Stimulated activated CD4-positive, alpha-beta T cell treated with anti-CD3 and anti-CD28 coated beads, TNF-alpha, amount 100 ng/mL, for 24 hours (primary cell): ENCODE data around the gene PARD3B.

ENCODE experiments used
- DNase-seq, 3 experiments: peaks; one replicate each; pipeline ENCODE4 v3.0.0-alpha.2; 2020; ENCODE audit warnings: low read depth in 3 of 3

The PARD3B gene

DNA sequence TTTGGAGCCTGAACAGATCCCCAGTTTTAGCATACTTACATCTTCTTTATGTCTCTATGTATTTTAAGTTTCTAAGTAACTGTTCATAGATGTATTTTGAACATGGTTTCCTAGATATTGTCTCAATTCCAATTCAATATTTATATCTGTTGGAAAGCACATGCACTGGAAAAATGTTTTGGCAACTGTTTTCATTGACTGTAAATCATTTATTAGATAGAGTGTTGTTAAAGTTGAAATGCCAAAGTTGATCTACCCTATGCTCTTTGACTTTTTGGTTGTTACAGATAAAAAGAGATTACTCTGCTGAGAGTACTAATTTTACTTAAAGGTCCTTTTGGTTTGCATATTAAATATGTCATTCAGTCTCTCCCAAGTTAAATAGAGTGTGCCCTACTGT lies 792.0 kb downstream of the PARD3B start:
- DNase-seq, result no peak

DNA sequence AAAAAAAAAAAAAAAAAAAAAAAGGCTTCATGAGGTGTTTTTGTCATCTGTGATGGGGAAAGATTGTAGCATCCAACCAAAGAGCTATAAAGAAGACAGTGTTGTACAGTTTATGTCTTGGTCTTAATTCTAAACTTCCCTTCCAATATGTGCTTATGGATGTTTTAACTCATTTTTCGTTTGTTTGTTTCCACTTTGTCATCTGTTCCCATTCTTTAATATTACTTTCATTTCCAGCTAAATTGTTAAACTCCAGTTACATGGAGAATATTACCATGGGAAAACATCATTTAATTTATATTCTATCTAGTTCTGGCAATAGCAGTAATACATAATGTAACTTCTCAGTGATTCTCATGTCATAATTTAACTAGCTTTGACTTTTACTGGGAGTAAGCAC lies 792.9 kb downstream of the PARD3B start:
- no peak for DNase-seq

DNA sequence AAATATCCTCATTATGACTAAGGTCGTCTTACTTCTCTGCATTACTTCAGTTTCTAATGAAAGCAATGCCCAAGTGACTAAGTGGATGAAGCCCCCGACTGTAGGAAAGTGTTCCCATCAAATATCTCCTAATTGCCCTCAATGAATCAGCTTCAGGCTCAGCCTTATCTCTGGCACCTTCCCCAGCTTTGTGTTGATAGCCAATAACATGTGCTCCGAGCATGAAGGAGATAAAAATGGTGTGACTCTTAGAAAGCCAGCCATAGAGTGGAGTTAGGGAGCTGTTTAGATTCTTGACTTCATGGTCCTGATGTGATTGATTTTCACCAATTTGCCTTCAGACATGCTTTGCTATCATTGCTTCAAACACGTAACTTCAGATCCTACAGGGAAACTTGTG lies 797.8 kb downstream of the PARD3B start:
- DNase-seq, result no peak

DNA sequence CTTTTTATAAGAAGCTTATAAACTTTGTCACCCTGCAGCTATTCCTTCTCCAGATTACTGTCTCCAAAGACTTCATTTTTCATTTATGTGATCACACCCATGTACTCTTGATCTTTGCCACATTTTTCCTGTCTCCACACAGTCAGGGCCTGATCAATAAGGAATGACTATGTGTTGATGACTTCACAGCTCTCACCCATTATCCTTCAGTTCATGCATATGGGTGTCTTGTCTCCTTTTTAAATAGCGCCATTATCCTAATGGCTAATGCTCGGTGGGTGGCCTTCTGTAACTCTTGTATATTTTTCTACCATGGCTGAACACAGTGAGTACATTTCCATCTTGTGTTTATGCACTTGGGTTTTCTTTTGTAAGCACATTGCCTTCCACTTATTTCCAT lies 801.4 kb downstream of the PARD3B start:
- no peak for DNase-seq

DNA sequence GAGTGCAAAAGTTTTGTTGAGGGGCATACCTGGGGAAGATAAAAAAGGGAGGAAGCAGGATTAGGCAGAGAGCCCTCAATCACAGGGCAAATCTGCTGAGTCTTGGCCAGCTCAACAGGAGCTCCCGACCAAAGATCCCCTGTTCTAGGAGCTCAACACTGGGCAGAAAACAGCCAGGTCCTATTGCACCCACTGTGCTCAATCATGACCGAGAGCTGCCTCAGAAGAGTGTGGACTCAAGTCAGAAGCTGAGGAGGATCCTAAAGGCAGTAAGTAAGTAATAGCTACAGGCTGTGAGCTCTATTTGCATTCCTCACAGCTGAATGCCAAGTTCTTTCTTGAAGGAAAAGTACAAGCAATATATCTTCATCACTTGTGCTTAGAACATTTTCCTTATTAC lies 802.6 kb downstream of the PARD3B start:
- no peak for DNase-seq

DNA sequence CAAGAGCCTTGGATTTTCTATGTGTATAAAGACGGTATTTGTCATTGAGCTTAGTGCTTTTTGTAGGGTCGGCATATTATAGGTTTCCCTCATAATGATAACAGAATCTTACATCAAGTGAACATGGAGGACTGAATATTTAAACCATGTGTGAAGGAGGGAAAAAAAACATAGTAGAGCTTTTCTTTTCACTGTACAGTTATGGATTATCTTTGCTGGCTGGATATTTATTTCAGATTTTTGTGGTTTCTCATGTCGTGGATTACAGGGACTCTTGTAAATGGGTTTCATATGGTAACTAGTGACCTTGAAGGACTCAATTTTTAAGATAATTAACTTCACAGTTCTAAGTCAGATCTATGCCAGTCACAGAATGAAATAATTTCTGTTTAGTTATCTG lies 806.8 kb downstream of the PARD3B start:
- no peak for DNase-seq

DNA sequence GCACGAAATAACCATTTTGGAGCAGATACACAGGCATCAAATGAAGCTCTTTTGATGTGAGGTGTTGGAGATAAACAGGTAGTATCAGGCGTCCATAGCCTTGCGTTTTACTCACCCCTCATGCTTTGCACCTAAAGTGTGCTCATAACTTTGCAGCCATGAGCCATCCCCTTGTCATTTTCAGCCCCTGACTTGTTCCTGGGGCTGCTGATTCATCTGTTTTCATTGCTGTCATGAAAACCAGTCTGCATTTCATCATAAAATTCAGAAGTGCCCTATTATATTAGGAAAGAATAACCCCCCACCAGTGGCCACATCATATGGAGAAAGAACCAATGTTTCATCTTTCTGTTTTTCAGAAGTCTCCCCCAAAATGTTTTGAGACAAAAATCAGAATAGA lies 807.3 kb downstream of the PARD3B start:
- DNase-seq, result no peak

DNA sequence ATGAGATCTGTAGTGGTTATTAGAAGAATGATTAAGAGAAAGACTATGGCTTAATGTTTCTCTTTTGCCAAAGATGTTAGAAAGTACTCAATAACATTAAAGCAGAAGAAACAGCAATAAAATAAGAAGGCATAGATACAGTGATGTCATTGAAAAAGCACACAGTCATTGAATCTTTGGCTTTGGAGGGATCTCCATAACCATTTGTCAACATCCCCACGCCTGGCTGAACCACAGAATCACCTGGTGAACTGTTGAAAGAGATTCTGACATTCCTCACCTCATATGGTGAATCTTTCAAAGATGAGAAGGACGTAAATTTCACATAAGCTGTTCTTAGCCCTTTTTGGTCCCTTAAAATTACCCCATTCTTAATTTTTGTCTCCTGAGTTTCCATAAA lies 812.5 kb downstream of the PARD3B start:
- no peak for DNase-seq

DNA sequence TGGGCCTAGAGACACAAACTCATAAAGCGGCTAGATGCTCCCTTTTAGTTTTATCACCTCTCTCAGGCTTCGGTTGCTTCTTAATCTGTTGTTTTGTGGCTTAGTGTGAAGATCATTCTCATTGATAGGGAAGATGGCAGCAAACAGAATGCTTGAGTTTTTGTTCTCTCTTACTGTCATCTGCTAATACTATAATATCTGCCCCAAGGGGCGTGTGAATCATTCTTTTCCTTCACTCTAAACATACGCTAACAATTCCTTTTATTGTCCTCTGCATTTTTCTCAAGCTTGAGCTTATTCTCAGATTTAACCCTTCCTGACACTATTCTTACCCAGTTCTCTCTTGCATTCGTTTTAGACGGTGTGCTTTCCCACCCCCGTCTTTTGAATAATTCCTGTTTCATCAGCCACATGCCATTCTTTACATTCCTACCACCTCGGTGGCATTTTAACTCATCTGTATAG lies 813.1 kb downstream of the PARD3B start:
- no peak for DNase-seq

DNA sequence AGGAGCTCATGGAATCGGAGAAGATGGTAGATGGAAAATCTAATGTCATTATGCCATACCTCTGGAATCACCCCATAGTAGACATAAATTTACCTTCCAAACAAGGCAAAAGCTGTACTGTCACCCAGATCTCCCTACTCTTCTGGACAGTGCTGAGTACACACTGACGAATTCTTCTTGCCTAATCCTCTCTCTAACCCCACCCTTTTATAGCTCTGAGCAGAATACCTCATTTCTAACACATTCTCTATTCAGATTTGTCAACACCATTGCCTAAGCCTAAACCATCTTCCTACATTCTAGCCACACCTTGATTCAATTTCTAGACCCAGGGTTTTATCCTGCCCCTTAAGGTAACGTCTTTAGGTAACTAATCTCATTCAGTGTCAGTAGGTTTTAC lies 816.0 kb downstream of the PARD3B start:
- DNase-seq, result no peak

DNA sequence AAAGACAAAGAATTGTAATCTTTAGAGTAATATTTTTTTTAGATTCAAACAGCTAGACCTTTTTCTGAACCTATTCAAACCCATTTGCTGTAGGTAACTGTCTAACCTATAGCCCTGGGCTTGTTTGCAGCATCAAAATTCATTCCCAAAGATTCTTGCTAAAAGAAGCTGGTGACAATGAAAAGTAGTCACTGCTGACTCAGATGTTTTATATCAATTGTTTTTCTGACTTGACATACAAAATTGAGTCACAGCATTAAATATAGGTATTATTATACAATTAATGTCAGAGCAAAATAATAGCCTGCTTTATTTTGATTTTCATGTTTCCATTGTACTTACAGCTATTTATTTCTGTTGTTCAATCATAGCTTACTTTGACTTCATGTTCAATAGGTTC lies 816.7 kb downstream of the PARD3B start:
- DNase-seq, result no peak

DNA sequence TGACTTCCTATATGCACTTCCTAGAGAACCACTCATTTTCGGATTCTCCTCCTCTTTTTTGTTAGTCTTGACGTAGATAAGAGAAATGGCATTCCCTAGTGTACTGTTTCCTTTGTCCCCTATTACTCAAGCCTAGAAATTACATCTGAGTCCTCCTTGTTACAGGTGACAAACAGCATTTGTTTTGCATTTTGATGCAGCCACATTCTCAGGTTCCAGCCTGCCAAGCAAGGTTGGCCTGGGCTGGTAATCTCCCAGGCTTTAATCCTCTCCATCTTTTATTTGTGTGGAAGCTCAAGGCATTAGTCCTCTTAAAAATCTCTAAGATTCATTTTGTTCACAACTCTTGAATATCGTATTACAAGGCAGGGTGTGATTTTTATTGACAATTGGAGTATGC lies 819.0 kb downstream of the PARD3B start:
- DNase-seq, result no peak

DNA sequence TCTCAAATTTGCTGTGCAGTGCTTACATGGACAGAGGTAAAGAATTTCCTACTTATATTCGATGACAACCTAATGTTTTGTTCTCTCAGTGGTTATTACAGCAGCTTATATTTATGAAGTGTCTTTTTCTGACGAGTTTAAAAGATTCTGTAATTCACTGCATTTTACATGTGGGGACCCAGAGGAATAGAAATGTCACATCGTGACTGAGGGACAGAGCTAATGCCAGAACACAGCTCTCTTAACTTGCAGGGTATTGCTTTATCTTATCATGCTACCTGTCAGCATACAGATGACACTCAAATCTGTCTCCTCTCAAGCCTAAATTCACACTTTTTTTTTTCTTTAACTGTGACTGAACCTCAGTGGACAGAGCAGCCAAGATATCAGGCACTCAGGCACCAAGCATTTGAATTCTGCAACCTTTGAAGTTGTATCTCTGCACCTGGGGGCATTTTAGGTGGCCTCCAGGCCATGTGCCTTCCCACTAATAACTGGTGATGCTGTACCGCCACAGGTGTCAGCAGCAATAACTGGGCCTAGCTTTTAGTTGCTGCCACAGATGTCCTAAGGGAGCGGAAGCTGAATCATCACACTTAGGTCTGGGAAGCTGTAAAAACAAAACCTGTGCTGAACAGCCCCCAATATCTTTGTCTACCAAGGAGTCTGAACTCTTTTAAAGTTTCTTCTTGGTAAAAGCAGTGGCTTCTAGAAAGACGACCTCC lies 821.2 kb downstream of the PARD3B start:
- no peak for DNase-seq

DNA sequence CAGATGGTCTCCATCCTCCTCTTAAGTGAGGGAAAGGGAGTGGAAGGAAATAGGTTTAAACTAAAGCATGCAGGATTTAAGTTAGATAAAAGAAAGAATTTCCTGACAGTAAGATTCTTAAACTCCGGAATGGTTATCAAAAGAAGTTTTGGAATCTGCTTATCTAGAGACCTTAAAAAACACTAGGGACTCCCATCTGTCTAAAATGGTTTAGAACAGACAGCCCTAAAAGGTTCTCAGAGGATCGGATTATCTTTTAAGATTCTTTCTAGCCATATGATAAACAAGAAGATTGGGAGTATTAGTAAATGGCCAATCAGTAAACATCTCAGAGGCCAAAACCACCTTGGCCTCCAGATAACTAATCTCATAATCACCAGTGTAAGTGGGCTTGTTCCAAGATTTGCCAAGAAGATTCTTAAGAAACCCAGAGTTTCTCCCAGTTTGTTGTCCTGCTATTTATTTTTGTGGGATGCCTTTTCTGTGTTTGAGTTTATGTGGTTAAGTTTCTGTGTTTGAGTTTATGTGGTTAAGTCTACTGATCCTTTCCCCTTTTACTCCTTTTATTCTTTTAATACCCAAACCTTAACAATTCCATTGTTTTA lies 822.2 kb downstream of the PARD3B start:
- no peak for DNase-seq

DNA sequence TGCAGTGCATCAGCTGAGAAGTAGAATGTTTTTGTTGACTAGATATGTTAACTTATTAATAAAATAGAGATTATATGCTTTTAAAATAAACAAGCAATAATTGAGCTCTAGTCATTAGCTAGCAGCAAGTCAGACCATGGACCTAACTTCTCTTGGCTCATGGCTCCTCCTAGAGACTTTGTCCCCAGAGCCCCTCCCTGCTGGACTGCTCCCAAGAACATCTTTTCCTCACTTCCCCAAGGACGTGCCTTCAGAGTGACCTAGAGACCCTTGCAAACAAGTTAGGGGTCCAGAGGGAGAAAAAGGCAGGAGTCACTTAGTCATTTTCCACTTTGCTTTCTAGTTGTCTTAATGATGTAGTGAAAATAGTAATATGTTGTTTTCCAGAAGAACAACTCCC lies 824.5 kb downstream of the PARD3B start:
- no peak for DNase-seq

DNA sequence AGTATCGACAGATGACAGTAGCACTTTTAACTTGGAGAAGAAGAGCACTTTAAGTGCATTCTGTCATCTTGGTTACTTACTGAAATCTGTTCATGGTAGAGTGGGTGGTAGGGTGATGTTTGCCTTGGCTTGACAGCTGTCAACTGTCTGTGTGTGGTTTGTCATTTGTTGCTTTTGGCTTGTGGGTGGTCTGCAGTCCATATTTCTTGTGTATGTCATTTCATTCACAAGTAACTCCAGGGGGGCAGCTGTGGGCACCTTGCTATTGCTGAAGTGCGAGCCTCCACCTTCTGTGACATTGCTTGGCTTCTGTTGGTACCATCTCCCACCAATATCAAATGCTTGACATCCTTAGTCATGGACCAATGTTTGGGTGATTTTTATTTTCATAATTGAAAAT lies 825.5 kb downstream of the PARD3B start:
- DNase-seq, result no peak

DNA sequence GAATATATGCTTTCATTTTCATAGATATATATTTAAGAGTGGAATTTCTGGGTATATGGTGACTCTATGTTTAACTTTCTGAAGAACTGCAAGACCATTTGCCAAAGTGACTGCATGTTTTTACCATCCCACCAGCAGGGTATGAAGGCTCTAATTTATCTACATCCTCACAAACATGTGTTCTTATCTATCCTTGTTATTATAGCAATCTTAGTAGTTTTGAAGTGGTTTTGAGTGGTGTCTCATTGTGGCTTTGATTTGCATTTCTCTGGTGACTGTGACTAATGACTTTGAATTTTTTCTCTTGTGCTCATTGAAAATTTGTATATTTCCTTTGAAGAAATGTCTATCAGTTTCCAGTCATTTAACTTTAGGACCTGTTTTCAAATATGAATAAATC lies 826.9 kb downstream of the PARD3B start:
- DNase-seq, result no peak

DNA sequence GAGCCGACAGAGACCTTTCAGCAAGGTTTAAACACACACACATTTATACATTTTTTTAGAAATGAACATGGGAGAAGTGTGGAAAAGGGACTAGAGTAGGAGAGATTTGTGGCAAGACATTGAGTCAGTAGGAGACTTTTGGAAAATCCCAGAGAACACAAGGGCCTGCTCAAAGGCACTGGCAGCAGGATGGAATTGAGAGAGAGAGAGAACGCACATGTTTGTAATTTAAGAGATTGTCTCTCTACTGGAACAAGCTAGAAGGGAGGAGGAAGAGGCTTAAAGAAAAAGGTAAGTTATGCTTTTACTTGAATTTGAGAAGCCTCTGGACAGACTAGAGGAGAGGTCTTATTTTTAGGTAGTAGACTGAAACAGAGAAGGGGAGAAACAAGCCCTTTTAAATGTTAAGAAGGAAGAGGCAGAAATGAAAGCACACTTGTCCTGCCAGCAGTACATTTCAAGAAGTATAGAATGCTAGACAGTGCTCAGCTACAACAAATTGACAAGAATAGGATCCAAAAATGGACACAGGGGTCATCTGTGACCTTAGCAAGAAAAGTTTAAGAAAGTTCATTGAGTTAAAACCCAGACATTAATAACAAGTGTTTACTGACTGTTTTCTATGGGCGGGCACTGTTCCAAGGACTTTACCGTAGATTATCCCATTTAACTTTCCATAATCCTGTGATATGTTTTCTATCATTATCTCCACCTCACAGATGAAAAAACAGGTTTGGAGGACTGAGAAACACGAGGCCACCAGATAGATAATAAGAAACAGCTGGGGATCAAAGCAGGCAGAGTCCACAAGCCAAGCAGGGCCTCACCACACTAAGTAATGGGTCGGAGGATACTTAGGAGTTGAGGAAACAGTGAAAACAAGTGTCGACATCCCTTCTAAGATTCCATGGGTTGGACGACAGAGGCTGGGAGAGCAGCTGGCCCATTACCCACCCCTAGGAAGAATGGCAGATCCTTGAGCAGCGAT lies 830.5 kb downstream of the PARD3B start:
- DNase-seq, result no peak

DNA sequence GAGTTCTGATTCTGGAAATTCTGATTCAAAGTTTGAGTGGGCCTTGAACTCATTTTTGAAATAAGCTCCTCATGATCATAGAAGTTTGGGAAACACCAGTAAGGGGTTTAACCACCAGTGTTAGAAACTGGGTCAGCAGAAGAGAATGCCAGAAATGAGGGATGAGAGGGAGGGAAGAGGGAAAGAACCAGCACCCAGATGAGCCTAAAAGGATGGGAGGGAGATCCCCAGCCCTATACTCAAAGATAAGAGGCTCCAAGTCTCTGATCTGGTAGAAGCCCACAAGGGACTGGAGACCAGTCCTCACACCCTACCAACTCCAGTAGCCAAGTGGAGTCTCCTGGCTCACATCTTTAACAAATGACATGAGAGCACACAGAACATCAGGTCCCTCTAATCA lies 832.0 kb downstream of the PARD3B start:
- DNase-seq, result no peak

DNA sequence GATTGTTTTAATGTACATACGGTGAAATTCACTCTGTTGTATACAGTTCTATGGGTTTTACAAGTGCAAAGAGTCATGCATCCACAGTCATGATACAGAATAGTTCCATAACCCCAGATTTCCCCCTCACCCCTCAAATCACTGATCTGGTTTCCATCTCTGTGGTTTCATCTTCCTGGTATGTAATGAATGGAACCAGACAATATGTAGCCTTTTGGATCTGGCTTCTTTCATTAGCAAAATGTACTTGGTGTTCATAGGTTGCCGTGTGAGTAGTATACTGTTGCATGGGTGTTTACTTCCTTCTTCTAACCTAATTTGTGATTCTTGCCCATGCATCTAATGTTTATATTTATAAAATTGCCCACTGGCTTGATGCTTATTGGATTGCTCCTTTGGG lies 838.3 kb downstream of the PARD3B start:
- no peak for DNase-seq

DNA sequence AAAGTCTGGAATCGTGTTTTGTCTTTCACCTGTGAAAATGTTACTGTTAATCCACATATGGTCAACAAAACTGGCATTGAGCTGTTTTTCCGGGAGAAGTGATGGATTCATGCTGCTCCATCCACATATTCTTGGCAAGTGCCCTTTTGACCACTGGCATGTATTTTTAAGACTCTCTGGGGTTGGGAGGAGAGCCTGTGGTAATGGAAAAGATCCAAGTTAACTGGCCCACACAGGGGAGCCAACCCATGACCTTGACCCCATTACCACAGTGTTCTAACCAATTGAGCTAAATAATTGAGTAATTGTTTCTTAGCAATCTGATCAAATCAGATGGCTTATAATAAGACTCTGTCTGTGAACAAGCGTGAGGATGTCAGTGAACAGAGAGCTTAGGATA lies 840.8 kb downstream of the PARD3B start:
- DNase-seq, result no peak

DNA sequence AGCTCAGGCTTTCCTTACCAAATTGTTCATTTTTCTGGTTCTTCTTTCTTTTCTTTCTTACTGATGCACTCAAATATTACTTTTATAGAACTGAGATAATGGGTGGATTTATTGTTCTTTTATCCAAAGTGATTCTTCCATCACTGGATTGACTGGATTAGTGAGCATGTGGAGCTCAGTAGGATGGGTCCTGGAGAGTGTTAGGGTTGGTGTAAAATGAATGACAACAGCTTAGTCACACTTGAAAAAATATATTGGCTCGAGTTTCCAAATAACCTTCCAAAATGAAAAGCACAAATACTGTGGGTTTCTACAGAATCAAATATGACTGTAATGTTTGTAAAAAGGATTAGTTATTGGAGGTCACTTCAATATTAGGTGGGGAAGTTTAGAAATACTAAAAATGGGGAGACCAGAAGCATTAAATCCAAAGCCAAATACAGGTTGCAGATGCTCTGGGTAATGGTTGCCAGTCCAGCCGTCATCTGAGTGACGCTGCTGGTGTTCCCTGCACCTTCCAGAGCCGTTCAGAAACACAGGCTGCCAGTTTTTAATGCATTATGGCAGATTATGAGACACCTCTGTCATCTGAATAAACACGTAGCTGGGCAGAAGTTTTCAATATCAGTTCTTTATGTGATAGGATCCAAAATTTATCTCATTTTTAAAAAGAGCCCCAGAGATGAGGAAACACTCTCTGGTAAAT lies 842.2 kb downstream of the PARD3B start:
- no peak for DNase-seq
